ENCODE data around the gene ADGRF5. TPM values are rescaled to one million over a fixed set of nuclear protein-coding genes. Genes with fewer than 3 reads are reported as not detected.

ADGRF5 gene
- total RNA-seq, 1 donor from 2014 or later, result 495 TPM

- no peak for DNase-seq (ENCODE audit: extremely low read depth, low read depth, low spot score)
Observed at GRCh38 chr6:46828939-46829338, 92.8 kb downstream of the ADGRF5 start.

DNA sequence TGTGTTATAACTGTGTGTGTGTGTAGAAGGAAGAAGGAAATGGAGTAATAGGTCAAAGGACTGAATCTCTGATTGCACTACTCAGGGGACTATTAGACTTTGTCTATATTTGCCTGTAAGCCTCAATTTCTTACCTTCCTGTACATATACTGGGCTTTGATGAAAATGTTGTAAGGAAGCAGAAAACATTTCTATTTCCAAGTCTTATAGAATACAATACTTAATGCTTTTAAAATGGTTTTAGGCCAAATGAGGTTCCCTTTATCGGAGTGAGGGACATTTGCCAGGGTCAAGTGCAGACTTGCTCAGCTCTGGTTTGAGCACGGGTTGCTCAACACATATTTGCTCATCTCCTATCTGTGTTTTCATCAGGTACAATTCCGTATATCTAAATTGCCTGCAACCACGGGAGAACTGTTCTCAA lies 100.3 kb downstream of the ADGRF5 start:
- no peak for DNase-seq (ENCODE audit: extremely low read depth, low read depth, low spot score)

DNA sequence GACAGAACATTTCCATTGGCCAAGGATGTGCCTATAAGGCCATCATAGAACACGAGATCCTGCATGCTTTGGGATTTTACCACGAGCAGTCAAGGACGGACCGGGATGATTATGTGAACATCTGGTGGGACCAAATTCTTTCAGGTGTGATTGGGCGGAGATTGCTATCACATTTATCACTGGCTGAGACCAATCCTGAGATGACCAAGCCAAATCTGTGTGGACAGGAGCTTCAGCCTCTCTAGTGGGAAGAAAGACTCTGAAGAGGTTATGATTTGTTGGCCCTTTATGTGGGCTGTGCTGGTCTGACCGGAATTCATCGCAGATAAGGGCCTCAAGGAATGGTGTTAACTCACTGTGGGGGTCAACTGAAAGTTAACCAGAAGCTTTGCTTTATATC lies 102.2 kb downstream of the ADGRF5 start:
- DNase-seq (ENCODE audit: extremely low read depth, low read depth, low spot score), result no peak

- DNase-seq (ENCODE audit: extremely low read depth, low read depth, low spot score), result no peak
Observed at GRCh38 chr6:46816626-46817025, 105.1 kb downstream of the ADGRF5 start.

DNA sequence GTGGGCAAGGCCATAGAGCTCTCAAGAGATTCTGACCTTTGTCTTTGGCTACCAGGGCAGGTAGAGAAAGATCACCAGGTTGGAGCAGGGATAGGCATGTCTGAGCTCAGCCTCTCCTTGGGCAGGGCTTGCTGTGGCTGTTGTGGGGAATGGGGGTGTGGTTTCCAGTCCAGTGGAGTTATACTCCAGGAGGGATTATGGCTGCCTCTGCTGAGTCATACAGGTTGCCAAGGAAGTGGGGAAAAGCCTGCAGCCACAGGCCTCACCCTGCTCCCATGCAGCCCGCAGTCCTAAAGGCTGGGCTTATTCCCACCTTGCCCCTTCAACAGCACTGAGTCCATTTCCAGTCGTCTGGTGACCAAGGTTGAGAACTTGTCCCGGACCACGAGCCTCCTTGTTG lies 106.6 kb downstream of the ADGRF5 start:
- no peak for DNase-seq (ENCODE audit: extremely low read depth, low read depth, low spot score)

- DNase-seq (ENCODE audit: extremely low read depth, low read depth, low spot score), result no peak
Observed at GRCh38 chr6:46808806-46809205, 112.9 kb downstream of the ADGRF5 start.

Other genes starting within 250 kb of the ADGRF5 start
- 0.12 TPM in 1 of 2 replicates, not detected in the other for gene TDRD6, start 234.1 kb downstream of the ADGRF5 start, total RNA-seq
- 0.10 TPM in 1 of 2 replicates, not detected in the other for gene PLA2G7, start 186.6 kb downstream of the ADGRF5 start, total RNA-seq
- not detected in 2 replicates for gene ANKRD66, start 175.0 kb downstream of the ADGRF5 start, total RNA-seq
- gene MEP1A, start 128.5 kb downstream of the ADGRF5 start, total RNA-seq, result not detected in 2 replicates
- gene ADGRF1, start 120.4 kb upstream of the ADGRF5 start, total RNA-seq, result 0.82 TPM in 1 of 2 replicates, not detected in the other

Data from glomerular endothelial cell (primary cell).